Ishikawa (cell line): Measurements from ENCODE around the gene LMAN2L.

Experiments
- CREB1 ChIP-seq: IDR thresholded peaks from 2 replicates; pipeline ENCODE4 v1.6.1; 2012; ENCODE audit warnings: low read depth
- NFIC ChIP-seq: IDR thresholded peaks from 2 replicates; pipeline ENCODE4 v1.6.1; 2012
- RAD21 ChIP-seq: IDR thresholded peaks from 2 replicates; pipeline ENCODE4 v1.6.1; 2012; ENCODE audit warnings: low read depth
- YY1 ChIP-seq: IDR thresholded peaks from 2 replicates; pipeline ENCODE4 v1.6.1; 2012; ENCODE audit warnings: low read depth
- TF ChIP-seq, protein P1 (sequence below): IDR thresholded peaks from 2 replicates; pipeline ENCODE4 v1.6.1; 2012
- TF ChIP-seq, protein P2 (sequence below): IDR thresholded peaks from 2 replicates; pipeline ENCODE4 v1.6.1; 2012; ENCODE audit warnings: low read depth, mild to moderate bottlenecking

DNA sequence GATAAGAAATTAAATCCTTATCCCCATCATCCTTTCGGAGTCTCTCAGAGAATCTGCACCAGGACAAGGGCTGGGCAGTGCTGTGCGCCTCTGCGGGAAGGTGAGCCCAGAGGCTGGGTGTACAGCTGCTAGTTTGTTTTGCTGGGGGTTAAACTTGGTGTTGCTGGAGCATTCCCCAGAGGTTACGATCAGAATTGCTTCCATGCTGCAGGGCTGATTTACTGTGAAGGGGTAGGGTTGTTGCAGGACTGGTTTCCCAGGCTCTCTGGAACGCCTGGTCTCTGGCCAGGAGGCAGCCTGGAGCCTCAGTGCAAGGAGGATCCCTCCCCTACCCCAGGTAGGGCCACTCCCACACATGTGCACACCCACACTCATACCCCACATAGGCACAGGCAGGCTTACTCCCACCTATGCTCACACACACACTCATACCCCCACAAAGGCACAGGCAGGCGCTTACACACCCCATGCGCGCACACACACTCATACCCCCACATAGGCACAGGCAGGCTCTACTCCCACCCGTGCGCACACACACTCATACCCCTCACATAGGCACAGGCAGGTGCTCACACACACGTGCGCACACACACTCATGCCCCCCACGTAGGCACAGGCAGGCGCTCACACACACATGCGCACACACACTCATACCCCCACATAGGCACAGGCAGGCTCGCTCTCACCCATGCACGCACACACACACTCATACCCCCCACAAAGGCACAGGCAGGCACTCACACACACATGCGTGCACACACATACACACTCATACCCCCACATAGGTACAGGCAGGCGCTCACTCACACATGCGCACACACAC, 32.1 kb upstream of the LMAN2L start:
- TF ChIP-seq CREB1 (no peak), YY1 (no peak), NFIC (peak; percentile 49; the same call in 1 of the 2 replicates), RAD21 (peak; percentile 37; the same call in 1 of the 2 replicates)
- TF ChIP-seq, protein P1, sequence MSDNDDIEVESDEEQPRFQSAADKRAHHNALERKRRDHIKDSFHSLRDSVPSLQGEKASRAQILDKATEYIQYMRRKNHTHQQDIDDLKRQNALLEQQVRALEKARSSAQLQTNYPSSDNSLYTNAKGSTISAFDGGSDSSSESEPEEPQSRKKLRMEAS = no peak; the same call in 1 of the 2 replicates
- TF ChIP-seq, protein P2, sequence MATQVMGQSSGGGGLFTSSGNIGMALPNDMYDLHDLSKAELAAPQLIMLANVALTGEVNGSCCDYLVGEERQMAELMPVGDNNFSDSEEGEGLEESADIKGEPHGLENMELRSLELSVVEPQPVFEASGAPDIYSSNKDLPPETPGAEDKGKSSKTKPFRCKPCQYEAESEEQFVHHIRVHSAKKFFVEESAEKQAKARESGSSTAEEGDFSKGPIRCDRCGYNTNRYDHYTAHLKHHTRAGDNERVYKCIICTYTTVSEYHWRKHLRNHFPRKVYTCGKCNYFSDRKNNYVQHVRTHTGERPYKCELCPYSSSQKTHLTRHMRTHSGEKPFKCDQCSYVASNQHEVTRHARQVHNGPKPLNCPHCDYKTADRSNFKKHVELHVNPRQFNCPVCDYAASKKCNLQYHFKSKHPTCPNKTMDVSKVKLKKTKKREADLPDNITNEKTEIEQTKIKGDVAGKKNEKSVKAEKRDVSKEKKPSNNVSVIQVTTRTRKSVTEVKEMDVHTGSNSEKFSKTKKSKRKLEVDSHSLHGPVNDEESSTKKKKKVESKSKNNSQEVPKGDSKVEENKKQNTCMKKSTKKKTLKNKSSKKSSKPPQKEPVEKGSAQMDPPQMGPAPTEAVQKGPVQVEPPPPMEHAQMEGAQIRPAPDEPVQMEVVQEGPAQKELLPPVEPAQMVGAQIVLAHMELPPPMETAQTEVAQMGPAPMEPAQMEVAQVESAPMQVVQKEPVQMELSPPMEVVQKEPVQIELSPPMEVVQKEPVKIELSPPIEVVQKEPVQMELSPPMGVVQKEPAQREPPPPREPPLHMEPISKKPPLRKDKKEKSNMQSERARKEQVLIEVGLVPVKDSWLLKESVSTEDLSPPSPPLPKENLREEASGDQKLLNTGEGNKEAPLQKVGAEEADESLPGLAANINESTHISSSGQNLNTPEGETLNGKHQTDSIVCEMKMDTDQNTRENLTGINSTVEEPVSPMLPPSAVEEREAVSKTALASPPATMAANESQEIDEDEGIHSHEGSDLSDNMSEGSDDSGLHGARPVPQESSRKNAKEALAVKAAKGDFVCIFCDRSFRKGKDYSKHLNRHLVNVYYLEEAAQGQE = no peak
